ENCODE data around the gene GRID1.

GRCh38 chr10:85792533-85792858 is 574.1 kb downstream of the GRID1 start:
- TF ChIP-seq YY1 (IDR thresholded peaks at IDR 0.05; ENCODE audit: insufficient read depth, insufficient read length) (no peak), ZNF274 (IDR thresholded peaks at IDR 0.05; ENCODE audit: low read depth, low read length) (no peak), SUZ12 (IDR thresholded peaks at IDR 0.05; ENCODE audit: extremely low read depth, insufficient read depth, insufficient read length) (no peak)
